NCI-H2029 (cell line): ENCODE measurements around the gene RERE.
"Not testable (repeated sequence)": the region's sequence is repeated elsewhere in the genome, so short reads cannot be mapped to it uniquely, and the experiment has no call there.

Source experiments
- DNase-seq: peaks from one replicate; lab custom pipeline; 2025; lab: John Stamatoyannopoulos, UW

The RERE gene

GRCh38 chr1:8797216-8797615, 20.2 kb downstream of the RERE start:
- DNase-seq: no peak

DNA sequence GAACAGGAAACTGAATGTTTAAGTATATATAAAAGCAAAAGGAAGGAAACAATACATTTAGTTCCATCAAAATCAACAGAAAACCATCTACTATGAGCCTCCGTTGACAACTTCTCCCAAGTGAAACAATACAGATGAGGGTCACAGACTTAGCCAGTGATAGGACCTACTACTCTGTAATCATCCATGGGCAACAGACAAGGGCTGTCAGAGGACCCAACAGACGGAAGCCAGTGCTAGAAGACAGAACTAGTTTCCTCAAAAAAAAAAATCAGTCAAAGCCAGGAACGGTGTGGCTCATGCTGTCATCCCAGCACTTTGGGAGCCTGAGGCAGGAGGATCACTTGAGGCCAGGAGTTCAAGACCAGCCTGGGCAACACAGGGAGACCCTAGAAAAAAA, 20.6 kb downstream of the RERE start:
- DNase-seq: no peak

- DNase-seq: peak; percentile 67
Observed at GRCh38 chr1:8794605-8795004, 22.8 kb downstream of the RERE start.

DNA sequence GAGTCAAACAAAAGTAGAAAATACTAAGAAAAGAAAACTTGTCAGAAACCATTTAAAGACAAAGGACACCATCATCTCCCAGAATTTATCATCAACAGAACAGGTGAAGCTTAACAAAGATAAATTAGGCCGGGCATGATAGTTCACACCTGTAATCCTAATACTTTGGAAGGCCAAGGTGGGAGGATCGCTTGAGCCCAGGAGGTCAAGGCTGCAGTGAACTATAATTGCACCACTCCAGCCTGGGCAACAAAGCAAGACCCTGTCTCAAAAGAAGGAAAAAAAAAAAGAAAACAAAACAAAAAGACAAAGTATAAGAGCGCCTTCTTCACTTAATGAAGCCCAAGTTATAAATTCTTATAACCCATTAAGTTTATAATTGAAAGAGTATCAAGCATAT, 25.6 kb downstream of the RERE start:
- no peak for DNase-seq

DNA sequence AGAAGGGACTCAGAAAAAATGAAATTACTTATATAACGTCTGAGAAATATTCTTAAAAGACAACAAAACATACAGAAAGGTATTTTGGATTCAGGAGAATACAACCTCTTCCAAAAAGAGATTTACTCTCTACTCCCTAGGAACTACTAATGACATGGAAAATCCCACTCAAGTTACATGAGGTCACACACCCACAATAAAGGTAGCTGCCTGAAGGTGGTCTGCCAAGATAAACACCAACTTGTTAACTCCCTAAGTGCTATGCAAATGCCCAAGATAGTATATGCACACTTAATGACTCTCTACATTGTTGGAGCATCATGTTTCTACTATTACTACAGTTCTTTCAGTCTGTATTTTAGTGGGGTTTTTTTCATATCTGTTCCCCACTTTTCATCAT, 26.5 kb downstream of the RERE start:
- peak; percentile 60 for DNase-seq

DNA sequence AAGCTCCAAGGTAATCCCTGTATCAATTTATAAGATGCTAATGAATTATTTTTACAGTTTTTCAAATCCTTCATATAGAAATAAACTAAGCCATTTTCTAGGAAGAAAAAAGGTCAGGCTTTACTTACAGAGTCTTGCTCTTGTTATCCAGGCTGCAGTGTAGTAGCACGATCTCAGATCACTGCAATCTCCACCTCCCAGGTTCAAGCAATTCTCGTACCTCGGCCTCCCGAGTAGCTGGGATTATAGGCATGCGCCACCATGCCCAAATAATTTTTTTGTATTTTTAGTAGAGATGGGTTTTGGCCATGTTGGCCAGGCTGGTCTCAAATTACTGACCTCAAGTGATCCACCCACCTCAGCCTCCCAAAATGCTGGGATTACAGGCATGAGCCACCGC, 27.0 kb downstream of the RERE start:
- DNase-seq: no peak

DNA sequence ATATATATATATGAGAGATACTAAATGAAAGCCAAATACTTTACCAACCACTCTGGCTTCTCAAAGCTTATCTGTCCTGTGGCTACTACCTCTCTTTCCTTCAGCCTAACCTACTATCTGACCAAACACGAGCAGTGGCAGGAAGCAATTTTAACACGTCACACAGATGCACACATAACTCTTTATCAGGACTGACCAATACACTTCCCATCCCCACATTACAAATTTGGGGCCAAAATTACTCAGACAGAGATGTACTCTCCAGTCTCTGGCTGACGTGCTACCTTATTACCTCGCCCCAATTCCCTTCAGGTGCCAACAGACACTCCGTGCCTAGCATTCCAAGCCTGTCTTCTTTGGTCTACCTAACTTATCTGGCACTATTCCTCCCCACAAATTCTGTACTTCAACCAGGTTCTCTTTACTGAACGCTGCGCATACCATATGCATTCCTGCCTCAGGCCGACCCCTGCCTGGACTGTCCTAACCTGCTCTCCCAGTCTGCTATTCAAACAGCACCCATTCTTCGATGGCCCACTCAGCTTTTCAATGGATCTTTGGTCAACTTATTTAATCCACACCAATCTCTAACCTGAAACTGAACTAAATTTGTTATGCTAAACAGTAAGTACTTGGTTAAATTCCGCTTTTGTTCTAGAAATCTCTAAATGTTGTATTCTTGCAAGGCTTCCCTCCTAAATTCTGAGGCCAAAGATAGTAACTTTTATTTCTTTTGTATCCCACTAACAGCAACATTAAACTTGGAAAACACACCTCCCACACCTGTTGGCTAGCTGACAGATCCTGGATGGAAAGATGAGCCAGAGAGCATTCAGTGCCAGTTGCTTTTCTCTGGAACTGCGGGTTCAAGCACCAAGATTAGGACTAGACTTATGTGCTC, 27.9 kb downstream of the RERE start:
- no peak for DNase-seq

GRCh38 chr1:8787218-8787617, 30.2 kb downstream of the RERE start:
- no peak for DNase-seq

DNA sequence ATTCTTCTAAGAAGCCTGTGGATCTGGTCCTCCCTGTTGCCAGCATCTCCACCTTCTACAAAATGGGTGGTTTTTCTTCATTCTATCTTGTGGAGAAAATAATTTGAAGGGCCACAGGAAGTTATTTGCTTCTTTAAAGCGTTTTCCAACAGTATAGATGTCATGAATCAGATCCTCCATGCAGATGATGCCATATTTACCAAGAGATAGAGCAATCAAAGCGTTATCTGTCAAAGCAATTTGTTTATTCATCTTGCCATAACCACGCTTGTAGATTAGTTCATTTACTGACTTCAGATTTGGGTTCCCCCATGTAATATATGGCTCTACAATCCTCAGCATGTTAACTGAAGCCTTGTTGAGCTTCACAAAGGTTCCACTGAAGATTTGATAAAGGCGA, 31.2 kb downstream of the RERE start:
- not testable (repeated sequence) for DNase-seq

DNA sequence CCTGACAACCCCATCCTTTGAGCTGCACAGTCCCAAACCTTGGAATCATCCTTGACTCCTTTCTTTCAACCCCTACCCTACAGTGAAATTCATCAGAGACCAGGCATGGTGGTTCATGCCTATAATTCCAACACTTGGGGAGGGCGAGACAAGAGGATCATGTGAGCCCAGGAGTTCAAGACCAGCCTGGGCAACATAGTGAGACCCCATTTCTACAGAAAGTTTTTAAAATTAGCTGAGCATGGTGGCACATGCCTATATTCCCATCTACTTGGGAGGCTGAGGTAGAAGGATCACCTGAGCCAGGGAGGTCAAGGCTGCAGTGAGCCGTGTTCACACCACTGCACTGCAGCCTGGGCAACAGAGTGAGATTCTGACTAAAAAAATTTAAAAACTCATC, 34.5 kb downstream of the RERE start:
- no peak for DNase-seq

- DNase-seq: no peak
Observed at GRCh38 chr1:8782001-8782620, 35.3 kb downstream of the RERE start.

DNA sequence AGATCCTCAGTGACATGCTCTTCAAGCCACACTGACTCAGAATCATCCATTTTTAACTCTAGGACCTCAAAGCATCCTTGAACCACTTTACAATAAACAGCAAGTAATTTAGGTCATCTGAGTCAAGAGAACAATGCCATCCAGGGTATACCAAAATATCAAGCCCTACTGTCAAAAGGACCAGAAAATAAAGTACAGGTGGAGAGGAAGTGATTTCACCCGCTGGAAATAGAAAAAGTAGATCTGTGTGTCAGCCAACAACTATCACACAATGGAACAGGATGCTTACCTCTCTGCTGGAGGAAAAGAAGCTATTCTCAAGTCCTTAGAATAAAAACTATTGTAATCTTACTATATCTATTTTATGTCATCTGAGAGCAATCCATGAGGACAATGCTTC, 37.0 kb downstream of the RERE start:
- DNase-seq: no peak

DNA sequence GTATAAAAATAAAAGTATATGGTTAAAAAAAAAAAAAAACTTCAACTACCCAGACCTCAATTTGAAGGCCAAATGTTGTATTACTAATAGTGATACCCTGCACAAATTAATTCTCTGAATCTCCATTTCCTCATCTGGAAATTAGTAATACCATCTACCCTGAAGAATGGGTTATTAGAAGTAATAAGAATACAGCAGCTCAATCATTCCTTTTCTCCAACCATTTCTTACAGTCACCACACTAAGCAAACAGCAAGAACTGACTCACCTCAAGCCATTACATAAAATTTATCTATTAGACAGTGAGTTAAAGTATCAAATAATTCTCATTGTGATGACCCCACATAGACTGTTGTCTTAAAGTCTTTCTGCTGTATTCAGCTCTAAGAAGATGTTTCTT, 39.6 kb downstream of the RERE start:
- DNase-seq: no peak

- no peak for DNase-seq
Observed at GRCh38 chr1:8776104-8776503, 41.3 kb downstream of the RERE start.

- no peak for DNase-seq
Observed at GRCh38 chr1:8767006-8767405, 50.4 kb downstream of the RERE start.

GRCh38 chr1:8765198-8765597, 52.2 kb downstream of the RERE start:
- DNase-seq: no peak

- DNase-seq: no peak
Observed at GRCh38 chr1:8764293-8764937, 53.0 kb downstream of the RERE start.

DNA sequence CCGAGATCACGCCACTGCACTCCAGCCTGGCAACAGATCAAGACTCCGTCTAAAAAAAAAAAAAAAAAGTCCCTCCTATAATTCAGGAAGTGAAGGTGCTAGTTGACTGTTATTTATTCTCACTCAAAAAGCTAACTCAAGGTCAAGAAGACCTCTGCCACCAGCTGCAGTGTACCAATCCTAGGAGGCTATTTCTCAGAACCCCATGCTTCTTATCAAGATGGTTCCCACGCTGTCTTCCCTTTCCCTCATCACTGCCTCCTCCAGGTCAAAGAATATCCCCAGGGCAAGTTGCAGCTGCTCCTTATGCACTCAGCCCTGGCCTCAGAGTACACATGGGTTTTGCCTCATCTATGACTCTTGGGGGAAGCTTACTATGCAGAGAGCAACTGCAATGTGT, 53.6 kb downstream of the RERE start:
- DNase-seq: no peak

GRCh38 chr1:8754993-8755392, 62.4 kb downstream of the RERE start:
- no peak for DNase-seq

- no peak for DNase-seq
Observed at GRCh38 chr1:8754247-8754650, 63.2 kb downstream of the RERE start.

DNA sequence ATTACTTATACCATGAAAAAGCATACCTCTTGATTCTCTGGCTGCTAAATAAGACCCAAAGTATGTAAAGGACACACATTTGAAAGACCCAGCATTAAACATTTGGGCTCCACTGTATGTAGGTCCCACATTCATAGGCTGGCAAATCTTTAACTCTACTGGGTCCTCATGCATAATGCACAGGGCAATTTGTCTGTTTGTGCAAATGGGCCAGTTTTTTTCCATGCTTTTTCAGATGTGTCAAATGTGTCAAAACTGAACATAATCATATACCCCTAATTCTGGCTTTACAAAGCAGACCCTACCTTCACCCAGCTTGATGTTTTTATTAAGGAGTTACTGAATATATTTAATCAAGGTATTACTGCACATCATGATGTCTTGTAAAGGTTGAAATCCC, 63.7 kb downstream of the RERE start:
- DNase-seq: no peak

- DNase-seq: no peak
Observed at GRCh38 chr1:8752921-8753713, 64.3 kb downstream of the RERE start.
